GM13977 (cell line): ENCODE data around the gene HIKESHI.
"Not testable (repeated sequence)": the region's sequence is repeated elsewhere in the genome, so short reads cannot be mapped to it uniquely, and the experiment has no call there.

Experiments used
- DNase-seq: peaks from one replicate; pipeline ENCODE4 v3.0.0; 2012; ENCODE audit warnings: low spot score
- CTCF ChIP-seq: IDR thresholded peaks from 2 replicates; pipeline ENCODE4 v1.5.1; 2012; ENCODE audit warnings: mild to moderate bottlenecking, control low read depth; ENCODE audit not compliant: insufficient read depth; ENCODE audit errors: extremely low read depth, missing control alignments
- in situ Hi-C: fragments of 300-500 bp; cut with MboI; formaldehyde crosslinking; loops from one replicate; pipeline ENCODE4 v1.12.0; 2022; ENCODE audit warnings: low sequenced_read_pairs, low pct_unique_long_range_greater_than_20kb, mixed read lengths, inconsistent platforms; ENCODE audit not compliant: unreplicated experiment

Gene HIKESHI

DNA sequence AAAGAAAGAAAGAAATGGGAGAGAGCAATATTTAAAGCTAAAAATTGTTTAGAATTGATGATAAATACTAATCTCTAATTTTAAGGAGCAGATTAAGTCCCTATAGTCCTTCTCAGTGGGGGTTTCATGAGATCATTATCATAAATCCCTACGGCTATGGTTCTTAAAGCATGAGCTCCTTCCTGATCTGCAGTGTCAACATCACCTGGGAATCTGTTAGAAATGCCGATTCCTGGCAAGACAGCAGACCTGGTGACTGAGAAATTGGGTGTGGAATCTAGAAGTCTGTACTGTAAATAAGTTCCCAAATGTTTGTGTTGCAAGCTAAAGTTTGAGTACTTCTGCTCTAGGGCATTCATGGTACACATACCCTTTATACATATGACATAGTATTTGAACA, 12.6 kb downstream of the HIKESHI start:
- no peak for DNase-seq
- no peak for TF ChIP-seq CTCF
- in situ Hi-C loops, result no loop called here

DNA sequence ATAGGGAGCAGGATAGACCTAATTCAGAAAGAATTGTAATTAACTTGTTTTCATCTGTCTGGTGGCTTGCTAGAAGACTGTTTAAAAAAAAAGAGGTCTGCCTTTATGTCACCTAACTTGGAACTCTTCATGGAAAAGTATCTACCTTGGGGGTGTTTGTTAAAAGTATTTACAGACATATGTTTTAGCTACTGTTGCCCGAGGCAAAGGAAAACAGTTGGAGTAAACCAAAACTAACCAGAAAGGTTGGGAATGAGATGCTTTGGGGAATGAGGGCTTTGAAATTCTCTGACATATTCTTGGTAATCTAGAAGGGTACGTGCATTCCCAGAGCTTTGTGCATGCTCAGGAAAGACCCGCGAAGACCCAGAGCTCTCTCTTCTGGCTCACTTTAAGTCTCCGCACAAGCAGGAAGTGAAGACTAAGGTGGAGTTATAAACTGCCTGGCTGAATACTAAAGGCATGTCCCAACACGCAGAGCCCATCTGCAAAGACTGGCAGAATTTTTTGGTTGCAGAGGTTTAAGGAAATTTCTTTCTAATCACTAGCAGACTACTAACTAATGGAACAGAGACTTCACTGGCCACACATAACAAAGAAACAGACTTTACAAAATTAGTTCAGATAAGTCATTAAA, 33.2 kb downstream of the HIKESHI start:
- TF ChIP-seq CTCF, result no peak
- DNase-seq, result no peak
- in situ Hi-C loops, result no loop called here

DNA sequence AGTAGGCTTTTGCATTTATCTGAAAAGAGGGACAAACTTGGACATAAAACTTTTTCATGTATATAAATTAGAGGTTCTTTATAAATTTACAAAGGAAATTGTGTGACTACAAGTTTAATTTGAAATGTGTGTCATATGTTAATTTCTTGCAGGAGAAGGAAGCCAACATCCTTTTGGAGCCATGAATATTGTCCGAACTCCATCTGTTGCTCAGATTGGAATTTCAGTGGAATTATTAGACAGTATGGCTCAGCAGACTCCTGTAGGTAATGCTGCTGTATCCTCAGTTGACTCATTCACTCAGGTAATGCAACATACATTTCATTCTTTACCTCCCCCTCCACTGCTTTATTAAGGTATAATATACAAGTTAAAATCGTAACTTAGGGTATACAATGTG, 35.2 kb downstream of the HIKESHI start:
- in situ Hi-C loops, result no loop called here
- no peak for TF ChIP-seq CTCF
- DNase-seq, result no peak

- in situ Hi-C loops, result no loop called here
- no peak for TF ChIP-seq CTCF
- DNase-seq, result no peak
These were observed 39.3 kb downstream of the HIKESHI start for GRCh38 chr11:86341382-86341781.

DNA sequence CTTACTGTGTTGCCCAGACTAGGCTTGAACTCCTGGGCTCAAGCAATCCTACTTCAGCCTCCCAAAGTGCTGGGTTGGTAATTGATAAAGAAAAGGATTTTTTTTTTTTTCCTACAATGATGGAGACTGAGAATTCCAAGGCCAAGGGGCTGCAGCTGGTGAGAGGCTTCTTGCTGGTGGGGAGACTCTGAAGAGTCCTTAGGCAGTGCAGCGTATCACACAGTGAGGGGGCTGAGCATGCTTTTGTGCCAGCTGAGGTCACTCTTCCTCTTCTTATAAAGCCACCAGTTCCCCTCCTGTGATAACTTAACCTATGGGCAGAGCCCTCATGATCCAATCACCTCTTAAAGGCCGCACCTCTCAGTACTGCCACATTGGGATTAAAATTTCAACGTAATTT, 44.5 kb downstream of the HIKESHI start:
- DNase-seq, result no peak
- in situ Hi-C loops, result no loop called here
- TF ChIP-seq CTCF, result no peak

GRCh38 chr11:86355256-86355655, 53.2 kb downstream of the HIKESHI start:
- in situ Hi-C loops, result no loop called here
- DNase-seq, result no peak

DNA sequence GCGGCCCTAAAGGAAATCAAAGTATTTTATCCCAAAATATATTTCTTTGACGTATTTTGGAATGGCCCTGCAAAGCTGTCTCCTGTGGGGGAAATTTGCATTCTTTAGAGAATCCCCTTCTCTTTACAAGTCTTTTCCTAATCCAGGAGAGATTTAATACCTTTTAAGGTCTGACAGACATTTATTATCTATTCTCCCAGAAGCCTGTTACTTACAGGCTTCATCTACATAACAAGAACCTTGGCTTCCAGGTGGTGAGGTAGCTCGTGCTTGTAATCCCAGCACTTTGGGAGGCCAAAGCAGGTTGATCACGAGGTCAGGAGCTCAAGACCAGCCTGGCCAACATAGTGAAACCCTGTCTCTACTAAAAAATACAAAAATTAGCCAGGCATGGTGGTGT, 55.4 kb downstream of the HIKESHI start:
- in situ Hi-C loops, DNase-seq: not testable (repeated sequence)

More at GRCh38 chr11:86355256-86355655, 53.2 kb downstream of the HIKESHI start:
- no peak for TF ChIP-seq CTCF
